Lower lobe of right lung (tissue), 2 donors: ENCODE measurements around the gene STAT1. TPM values are rescaled to one million over a fixed set of nuclear protein-coding genes. Genes with fewer than 3 reads are reported as not detected.

Experiments used
- ATAC-seq, 2 donors: fragments of 200-7000 bp; cut with Tn5 transposase; one replicate each; pipeline ENCODE4 v1.9.1; 2020 to 2022; ENCODE audit warnings: mild to moderate bottlenecking in 2 of 2, moderate library complexity in 2 of 2
- DNase-seq: peaks from one replicate; pipeline ENCODE4 v3.0.0-alpha.2; 2020
- H3K27ac ChIP-seq: fragments of 200-600 bp; one replicate; pipeline ENCODE4 v1.8.0; 2022
- H3K27me3 ChIP-seq: fragments of 200-600 bp; one replicate; pipeline ENCODE4 v1.8.0; 2022; ENCODE audit warnings: low read depth
- H3K36me3 ChIP-seq: fragments of 200-600 bp; one replicate; pipeline ENCODE4 v1.8.0; 2022; ENCODE audit warnings: mild to moderate bottlenecking
- H3K4me1 ChIP-seq: fragments of 200-600 bp; one replicate; pipeline ENCODE4 v1.8.0; 2022
- H3K4me3 ChIP-seq: fragments of 200-600 bp; one replicate; pipeline ENCODE4 v1.8.0; 2022; ENCODE audit warnings: mild to moderate bottlenecking
- H3K9me3 ChIP-seq: fragments of 200-600 bp; one replicate; pipeline ENCODE4 v1.8.0; 2022
- intact Hi-C: fragments of 100-400 bp; cut with DNase I; formaldehyde crosslinking; loops from one replicate; pipeline ENCODE4 v1.11.0; 2022
- total RNA-seq: library from RNA; stranded (reverse); fragmentation: NEBNext Ultra II Directional; extraction: Animal tissue kit (Norgen Biotek cat#: 25700); gene quantifications from one replicate; pipeline ENCODE4 v1.2.1, GENCODE V29; 2021
- TF ChIP-seq, protein P1 (sequence below): fragments of 200-600 bp; IDR thresholded peaks from one replicate; pipeline ENCODE4 v1.8.0; 2022; ENCODE audit warnings: antibody characterized with exemption, mild to moderate bottlenecking
- donor health status: DM: no; HTN: yes; CAD: no; lungs with severe emphysema.

The STAT1 gene
- total RNA-seq, 1 donor from 2014 or later = 103 TPM

DNA sequence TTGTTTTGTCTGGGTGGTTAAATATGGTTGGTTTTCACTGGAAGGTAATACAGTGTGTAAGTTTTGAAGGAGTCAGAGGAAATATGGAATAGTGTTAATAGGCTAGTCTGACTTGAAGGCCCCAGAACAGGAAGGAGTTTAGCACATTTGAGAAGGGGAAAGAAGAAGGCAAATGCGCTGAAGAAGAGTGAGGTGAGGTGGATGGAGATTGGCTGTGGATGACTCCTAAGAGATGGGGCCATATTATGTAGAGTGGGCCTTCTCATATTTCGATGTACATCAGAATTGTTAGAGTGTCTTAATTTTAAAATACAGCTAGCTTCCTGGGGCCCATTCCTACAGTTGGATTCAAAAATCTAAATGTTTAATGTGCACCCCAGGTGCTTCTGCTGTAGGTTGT lies 72.4 kb downstream of the STAT1 start:
- Histone ChIP-seq H3K4me3 (no peak overlapping the region), H3K27me3 (no peaks in the 10 kb centered on the region), H3K27ac (no peak overlapping the region), H3K4me1 (peaks cover 35% of the 10 kb centered on the region), H3K36me3 (no peaks in the 10 kb centered on the region), H3K9me3 (no peaks in the 10 kb centered on the region)
- DNase-seq (no peak), ATAC-seq (peak in 1 of 2 donors; percentile 5)
- intact Hi-C loops = no loop called here
- TF ChIP-seq, protein P1, sequence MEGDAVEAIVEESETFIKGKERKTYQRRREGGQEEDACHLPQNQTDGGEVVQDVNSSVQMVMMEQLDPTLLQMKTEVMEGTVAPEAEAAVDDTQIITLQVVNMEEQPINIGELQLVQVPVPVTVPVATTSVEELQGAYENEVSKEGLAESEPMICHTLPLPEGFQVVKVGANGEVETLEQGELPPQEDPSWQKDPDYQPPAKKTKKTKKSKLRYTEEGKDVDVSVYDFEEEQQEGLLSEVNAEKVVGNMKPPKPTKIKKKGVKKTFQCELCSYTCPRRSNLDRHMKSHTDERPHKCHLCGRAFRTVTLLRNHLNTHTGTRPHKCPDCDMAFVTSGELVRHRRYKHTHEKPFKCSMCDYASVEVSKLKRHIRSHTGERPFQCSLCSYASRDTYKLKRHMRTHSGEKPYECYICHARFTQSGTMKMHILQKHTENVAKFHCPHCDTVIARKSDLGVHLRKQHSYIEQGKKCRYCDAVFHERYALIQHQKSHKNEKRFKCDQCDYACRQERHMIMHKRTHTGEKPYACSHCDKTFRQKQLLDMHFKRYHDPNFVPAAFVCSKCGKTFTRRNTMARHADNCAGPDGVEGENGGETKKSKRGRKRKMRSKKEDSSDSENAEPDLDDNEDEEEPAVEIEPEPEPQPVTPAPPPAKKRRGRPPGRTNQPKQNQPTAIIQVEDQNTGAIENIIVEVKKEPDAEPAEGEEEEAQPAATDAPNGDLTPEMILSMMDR = no peak

DNA sequence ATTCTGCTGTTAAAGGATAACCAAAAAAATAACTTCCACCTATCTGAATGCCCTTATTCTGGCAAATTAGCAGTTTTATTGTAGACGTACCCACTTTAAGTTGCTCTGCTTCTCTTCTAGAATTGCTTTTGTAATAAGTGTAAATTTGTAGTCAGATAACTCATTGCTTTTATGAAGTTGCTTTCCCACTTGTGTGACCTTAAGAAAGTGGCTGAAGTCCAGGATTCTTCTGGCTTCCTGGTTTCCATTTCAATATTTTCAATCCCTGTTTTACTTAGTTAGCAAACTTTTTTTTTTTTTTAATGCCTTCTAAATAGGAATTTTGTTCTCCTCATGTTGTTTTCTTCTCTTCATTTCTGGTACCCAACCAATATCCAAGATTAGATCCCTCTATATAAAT lies 73.5 kb downstream of the STAT1 start:
- H3K4me3 ChIP-seq = no peak overlapping the region
- no peaks in the 10 kb centered on the region for H3K36me3 ChIP-seq
- H3K9me3 ChIP-seq = no peaks in the 10 kb centered on the region
- H3K4me1 ChIP-seq = peaks cover 30% of the 10 kb centered on the region
- intact Hi-C loops = no loop called here
- DNase-seq (no peak), ATAC-seq (peak in 1 of 2 donors; percentile 27)
- H3K27me3 ChIP-seq = no peaks in the 10 kb centered on the region
- no peak overlapping the region for H3K27ac ChIP-seq
- TF ChIP-seq, protein P1 = no peak

DNA sequence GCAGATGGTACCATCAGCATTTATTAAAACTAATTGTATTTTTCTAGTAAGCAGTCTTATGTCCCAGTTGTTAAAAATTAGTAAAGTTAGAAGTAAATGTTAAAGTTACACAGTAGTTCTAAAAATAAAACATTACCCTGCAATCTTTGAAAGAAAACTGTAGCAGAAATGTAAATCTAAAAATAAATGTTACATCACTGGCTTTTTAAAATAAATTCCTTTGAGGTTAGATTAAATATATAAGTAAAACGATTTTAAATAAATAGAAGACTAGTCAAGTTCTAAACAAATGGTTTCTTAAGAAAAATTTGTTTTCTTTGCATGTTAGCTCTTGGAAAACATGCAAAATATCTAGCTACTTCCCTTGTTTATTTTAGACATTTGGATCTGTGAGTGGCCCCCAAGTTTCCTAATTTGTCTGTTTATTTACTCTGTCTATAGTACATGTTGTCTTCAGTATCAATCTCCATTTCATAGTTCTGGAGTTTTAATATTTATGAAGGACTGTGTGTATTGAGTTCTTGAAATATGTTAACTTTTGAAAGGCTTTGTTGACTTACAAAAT lies 75.1 kb downstream of the STAT1 start:
- no peak overlapping the region for H3K4me3 ChIP-seq
- TF ChIP-seq, protein P1 = no peak
- no peaks in the 10 kb centered on the region for H3K9me3 ChIP-seq
- no peaks in the 10 kb centered on the region for H3K36me3 ChIP-seq
- intact Hi-C loops = no loop called here
- H3K27me3 ChIP-seq = no peaks in the 10 kb centered on the region
- no peak for DNase-seq
- no peak for ATAC-seq
- peaks cover 30% of the 10 kb centered on the region for H3K4me1 ChIP-seq
- H3K27ac ChIP-seq = no peak overlapping the region

DNA sequence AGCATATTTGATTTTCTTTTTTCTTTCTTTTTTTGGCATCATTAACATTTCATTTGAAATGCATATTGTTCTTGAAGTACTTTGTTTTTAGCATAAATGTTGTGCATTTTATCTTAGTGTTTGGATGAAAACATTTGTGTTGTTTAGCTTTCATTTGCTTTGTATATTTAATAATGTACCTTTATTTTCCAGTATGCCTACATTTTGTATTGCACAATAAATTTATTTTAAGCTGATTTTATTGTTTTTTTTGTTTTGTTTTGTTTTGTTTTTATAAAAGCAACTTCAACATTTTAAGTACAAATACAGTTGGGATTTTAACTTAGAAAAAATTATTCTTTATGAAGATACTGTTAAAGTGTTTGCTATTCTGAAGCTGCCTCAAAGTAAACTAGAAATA lies 78.9 kb downstream of the STAT1 start:
- intact Hi-C loops = no loop called here
- ATAC-seq (no peak), DNase-seq (no peak)
- Histone ChIP-seq H3K4me3 (no peak overlapping the region), H3K4me1 (peaks cover 18% of the 10 kb centered on the region), H3K36me3 (peaks cover 33% of the 10 kb centered on the region), H3K27me3 (no peaks in the 10 kb centered on the region), H3K27ac (no peak overlapping the region), H3K9me3 (no peaks in the 10 kb centered on the region)
- TF ChIP-seq, protein P1 = no peak

DNA sequence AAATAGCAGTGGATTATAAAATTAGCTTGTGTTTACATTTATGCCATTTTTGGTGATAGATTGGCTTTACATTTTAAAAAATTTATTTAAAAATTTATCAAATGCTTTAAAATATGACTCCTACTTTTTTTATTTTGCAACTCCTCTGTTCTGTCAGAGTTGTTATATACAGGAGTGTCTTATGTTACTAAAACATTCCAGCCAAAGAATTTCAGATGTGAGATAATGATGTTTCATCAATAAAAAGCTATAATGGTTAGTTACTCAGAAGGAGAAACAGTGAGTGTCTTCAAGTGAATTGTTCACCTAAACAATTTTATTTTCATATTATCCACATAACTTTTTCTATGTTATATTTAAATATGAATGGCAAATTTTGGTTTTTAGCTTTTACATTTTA lies 80.6 kb downstream of the STAT1 start:
- intact Hi-C loops = no loop called here
- ATAC-seq = no peak
- H3K9me3 ChIP-seq = no peaks in the 10 kb centered on the region

More for the DNA sequence above, 80.6 kb downstream of the STAT1 start:
- Histone ChIP-seq H3K36me3 (peaks cover 48% of the 10 kb centered on the region), H3K27me3 (no peaks in the 10 kb centered on the region), H3K4me3 (no peak overlapping the region), H3K4me1 (peaks cover 3% of the 10 kb centered on the region), H3K27ac (no peak overlapping the region)
- TF ChIP-seq, protein P1 = no peak
- no peak for DNase-seq
